Common myeloid progenitor, CD34-positive (primary cell): ENCODE measurements around the gene ACTRT1.

Experiments used
- CTCF ChIA-PET: fragments of 350-600 bp; sonication (Branson Sonifier 250); formaldehyde crosslinking; loops from one replicate; lab custom pipeline; 2021; ENCODE audit warnings: antibody characterized with exemption; lab: Charles Lee
- POLR2A ChIA-PET: fragments of 350-600 bp; sonication (Branson Sonifier 250); formaldehyde crosslinking; loops from one replicate; lab custom pipeline; 2021; ENCODE audit warnings: antibody characterized with exemption; lab: Charles Lee
- DNase-seq, 3 donors: peaks; one replicate each; pipeline versions ENCODE4 v3.0.0 to v3.0.0-alpha.2; 2013
- H3K27ac ChIP-seq, 2 experiments: 1 replicate in 1 of 2; 2 replicates in 1 of 2; pipeline ENCODE4 v1.7.0; 2013; ENCODE audit warnings: inconsistent platforms in 2 of 2, low read length in 2 of 2, mild to moderate bottlenecking in 2 of 2, low read depth in 1 of 2, moderate library complexity in 1 of 2; ENCODE audit not compliant: severe bottlenecking in 2 of 2, insufficient read depth in 1 of 2, poor library complexity in 1 of 2
- H3K27me3 ChIP-seq, 5 experiments: replicated peaks in 2 of 5; 1 replicate in 3 of 5; 2 replicates in 2 of 5; pipeline versions ENCODE4 v1.6.1 to v1.7.0; 2013; ENCODE audit warnings: low read length in 4 of 5, mild to moderate bottlenecking in 2 of 5, moderate library complexity in 2 of 5, inconsistent platforms in 1 of 5; ENCODE audit not compliant: insufficient read depth in 5 of 5, control insufficient read depth in 4 of 5
- H3K36me3 ChIP-seq, 4 experiments: 1 replicate in 2 of 4; 2 replicates in 2 of 4; pipeline versions ENCODE4 v1.6.1 to v1.7.0; 2013; ENCODE audit warnings: low read length in 3 of 4, control low read depth in 1 of 4, mild to moderate bottlenecking in 1 of 4; ENCODE audit not compliant: control insufficient read depth in 4 of 4, insufficient read depth in 4 of 4
- H3K4me1 ChIP-seq, 4 experiments: 1 replicate in 3 of 4; 2 replicates in 1 of 4; pipeline versions ENCODE4 v1.6.1 to v1.7.1; 2013; ENCODE audit warnings: low read length in 3 of 4, mild to moderate bottlenecking in 3 of 4, control low read depth in 1 of 4, inconsistent platforms in 1 of 4, moderate library complexity in 1 of 4; ENCODE audit not compliant: control insufficient read depth in 4 of 4, insufficient read depth in 4 of 4; ENCODE audit errors: control extremely low read depth in 1 of 4
- H3K4me3 ChIP-seq, 7 experiments: 1 replicate in 4 of 7; 2 replicates in 3 of 7; pipeline versions ENCODE4 v1.5.1 to v1.7.0; 2013; ENCODE audit warnings: mild to moderate bottlenecking in 7 of 7, low read length in 6 of 7, moderate library complexity in 6 of 7, inconsistent platforms in 2 of 7, low read depth in 2 of 7, control low read depth in 1 of 7; ENCODE audit not compliant: insufficient read depth in 4 of 7, control insufficient read depth in 1 of 7; ENCODE audit errors: extremely low read depth in 1 of 7
- H3K9me3 ChIP-seq, 5 experiments: 1 replicate in 4 of 5; 2 replicates in 1 of 5; pipeline versions ENCODE4 v1.6.1 to v1.7.1; 2013; ENCODE audit warnings: low read length in 4 of 5, mild to moderate bottlenecking in 2 of 5, inconsistent platforms in 1 of 5, low read depth in 1 of 5, moderate library complexity in 1 of 5; ENCODE audit not compliant: control insufficient read depth in 4 of 5, insufficient read depth in 2 of 5; ENCODE audit errors: control extremely low read depth in 1 of 5
- WGBS: methylation state at CpG from one replicate; pipeline ENCODE4 v1.1.5; 2013; ENCODE audit not compliant: insufficient coverage; 5-methylcytosine and 5-hydroxymethylcytosine counted together

Gene ACTRT1

GRCh38 chrX:128019218-128019617, 33.0 kb downstream of the ACTRT1 start:
- Histone ChIP-seq H3K36me3 (no peaks in the 10 kb centered on the region), H3K4me3 (no peak overlapping the region), H3K27me3 (no peaks in the 10 kb centered on the region), H3K4me1 (no peaks in the 10 kb centered on the region), H3K9me3 (no peaks in the 10 kb centered on the region), H3K27ac (no peak overlapping the region)
- no peak for DNase-seq
- ChIA-PET POLR2A (no interaction called here), CTCF (no interaction called here)
- no CpG with 5 or more reads among the region's 2 CpGs for WGBS

GRCh38 chrX:128012015-128012414, 40.2 kb downstream of the ACTRT1 start:
- ChIA-PET POLR2A (no interaction called here), CTCF (no interaction called here)
- no CpG with 5 or more reads among the region's 1 CpG for WGBS
- no peaks in the 10 kb centered on the region for H3K27me3 ChIP-seq
- H3K36me3 ChIP-seq = no peaks in the 10 kb centered on the region
- no peak overlapping the region for H3K27ac ChIP-seq
- H3K4me1 ChIP-seq = no peaks in the 10 kb centered on the region
- H3K4me3 ChIP-seq = no peak overlapping the region
- DNase-seq = no peak
- no peaks in the 10 kb centered on the region for H3K9me3 ChIP-seq

- H3K4me3 ChIP-seq = no peak overlapping the region
- DNase-seq = no peak
- no peaks in the 10 kb centered on the region for H3K27me3 ChIP-seq
- CTCF ChIA-PET = no interaction called here
- no peaks in the 10 kb centered on the region for H3K4me1 ChIP-seq
- H3K27ac ChIP-seq = no peak overlapping the region
- POLR2A ChIA-PET = no interaction called here
- no peaks in the 10 kb centered on the region for H3K36me3 ChIP-seq
- no peaks in the 10 kb centered on the region for H3K9me3 ChIP-seq
Measured at GRCh38 chrX:128007882-128008281, 44.3 kb downstream of the ACTRT1 start.
